ENCODE results near the gene NAT8L.

Gene NAT8L

DNA sequence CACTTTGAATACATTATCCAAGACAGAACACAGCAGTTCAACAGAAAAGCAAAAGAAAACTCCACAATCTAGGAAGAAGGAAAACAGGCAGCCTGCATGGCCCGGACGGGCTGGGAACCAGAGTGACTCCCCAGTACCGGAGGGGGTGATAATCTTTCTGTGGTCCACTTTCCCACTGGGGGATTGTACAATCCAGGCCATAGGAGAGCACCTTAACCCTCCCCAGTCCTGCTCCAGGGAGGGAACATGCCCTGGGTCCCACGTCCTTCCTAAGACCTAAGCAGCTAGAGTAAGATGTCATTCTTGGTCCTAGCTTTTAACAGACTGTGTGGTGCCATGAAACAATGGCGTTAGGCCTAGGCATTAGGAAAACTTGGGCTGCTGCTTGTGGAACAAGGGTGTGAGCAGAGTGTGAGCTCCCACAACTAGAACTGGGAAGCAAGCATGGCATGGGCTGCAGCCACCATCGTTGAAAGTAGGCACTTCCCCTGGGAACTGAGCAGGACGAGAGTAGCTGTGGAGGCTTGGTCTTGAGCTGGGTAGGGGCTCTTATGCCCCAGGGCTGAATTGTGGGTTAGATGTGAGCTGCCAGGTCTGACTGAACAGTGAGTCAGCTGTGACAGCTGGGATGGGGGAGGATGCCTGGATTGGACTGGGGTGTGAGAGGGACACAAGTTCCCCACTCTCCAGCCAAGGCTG is 42.4 kb downstream of the NAT8L start:
- DNase-seq (ENCODE audit: low read depth): no peak
- TF ChIP-seq, protein P1, sequence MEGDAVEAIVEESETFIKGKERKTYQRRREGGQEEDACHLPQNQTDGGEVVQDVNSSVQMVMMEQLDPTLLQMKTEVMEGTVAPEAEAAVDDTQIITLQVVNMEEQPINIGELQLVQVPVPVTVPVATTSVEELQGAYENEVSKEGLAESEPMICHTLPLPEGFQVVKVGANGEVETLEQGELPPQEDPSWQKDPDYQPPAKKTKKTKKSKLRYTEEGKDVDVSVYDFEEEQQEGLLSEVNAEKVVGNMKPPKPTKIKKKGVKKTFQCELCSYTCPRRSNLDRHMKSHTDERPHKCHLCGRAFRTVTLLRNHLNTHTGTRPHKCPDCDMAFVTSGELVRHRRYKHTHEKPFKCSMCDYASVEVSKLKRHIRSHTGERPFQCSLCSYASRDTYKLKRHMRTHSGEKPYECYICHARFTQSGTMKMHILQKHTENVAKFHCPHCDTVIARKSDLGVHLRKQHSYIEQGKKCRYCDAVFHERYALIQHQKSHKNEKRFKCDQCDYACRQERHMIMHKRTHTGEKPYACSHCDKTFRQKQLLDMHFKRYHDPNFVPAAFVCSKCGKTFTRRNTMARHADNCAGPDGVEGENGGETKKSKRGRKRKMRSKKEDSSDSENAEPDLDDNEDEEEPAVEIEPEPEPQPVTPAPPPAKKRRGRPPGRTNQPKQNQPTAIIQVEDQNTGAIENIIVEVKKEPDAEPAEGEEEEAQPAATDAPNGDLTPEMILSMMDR (IDR thresholded peaks at IDR 0.05; ENCODE audit: low read length, missing control alignments): no peak
- no peak overlapping the region for H3K4me3 ChIP-seq (replicated peaks; ENCODE audit: low read depth, low read length)

DNA sequence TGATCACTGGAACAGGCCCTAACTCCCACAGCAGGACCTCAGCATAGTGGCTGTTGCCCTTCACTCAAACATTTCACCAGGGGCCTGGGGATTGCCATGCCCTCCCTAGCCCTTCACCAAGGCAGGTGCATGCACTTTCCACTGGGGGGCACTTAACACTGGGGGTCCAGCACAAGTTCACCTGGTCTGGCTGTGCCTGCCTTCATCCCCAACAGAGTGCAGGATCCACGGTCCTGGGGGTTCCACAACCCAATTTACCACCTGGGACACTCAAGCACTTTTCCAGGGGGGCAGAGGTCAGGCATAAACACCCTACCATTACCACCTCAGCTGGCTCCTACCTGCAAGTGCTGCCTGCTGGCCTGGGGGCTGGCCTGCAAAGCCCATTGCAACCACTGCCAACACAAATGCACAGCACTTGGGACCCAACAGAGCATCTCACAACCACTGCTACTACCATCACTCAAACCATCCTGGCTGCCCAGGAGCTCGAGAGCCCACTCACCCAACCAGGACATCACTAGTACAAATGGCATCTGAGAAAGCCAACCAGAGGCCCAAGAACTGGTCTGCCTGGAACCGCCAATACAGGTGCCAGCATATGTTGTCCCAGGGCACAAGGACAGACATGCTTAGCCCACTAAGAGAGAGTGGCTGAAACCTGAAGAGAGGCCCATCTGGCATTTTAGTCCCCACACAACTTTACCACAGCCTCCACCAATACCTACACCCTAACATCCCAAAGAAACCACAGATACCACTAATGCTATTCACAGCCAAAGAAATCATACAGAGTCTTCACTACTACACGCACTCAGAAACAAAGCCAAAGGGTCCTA is 43.1 kb downstream of the NAT8L start:
- H3K4me3 ChIP-seq (replicated peaks; ENCODE audit: low read depth, low read length): no peak overlapping the region
- no peak for DNase-seq (ENCODE audit: low read depth)
- TF ChIP-seq, protein P1 (IDR thresholded peaks at IDR 0.05; ENCODE audit: low read length, missing control alignments): no peak

DNA sequence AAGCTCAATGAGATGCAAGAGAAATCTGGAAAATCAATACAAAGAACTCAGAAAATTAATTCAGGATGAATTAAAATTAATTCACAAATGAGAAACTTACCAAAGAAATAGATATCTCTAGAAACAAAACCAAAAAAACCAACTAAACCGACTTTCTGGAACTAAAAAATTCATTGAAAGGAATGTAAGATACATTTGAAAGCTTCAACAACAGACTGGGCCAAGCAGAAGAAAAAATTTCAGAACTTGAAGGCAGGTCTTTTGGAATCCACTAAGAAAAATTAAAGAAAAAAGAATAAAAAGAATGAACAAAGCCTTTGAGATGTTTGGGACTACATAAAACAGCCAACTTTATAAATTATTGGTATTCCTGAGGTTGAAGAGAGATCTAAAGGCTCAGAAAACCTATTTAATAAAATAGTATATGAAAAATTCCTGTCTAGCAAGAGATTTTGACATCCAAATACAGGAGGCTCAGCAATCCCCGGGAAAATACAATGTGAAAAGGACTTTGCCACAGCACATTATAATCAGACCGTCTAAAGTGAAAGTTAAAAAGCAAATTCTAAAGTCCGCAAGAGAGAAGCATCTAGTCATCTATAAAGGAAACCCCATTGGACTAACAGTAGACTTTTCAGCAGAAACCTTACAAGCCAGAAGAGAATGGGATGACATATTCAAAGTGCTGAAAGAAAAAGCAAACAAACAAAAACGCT is 44.2 kb downstream of the NAT8L start:
- TF ChIP-seq, protein P1 (IDR thresholded peaks at IDR 0.05; ENCODE audit: low read length, missing control alignments): no peak
- H3K4me3 ChIP-seq (replicated peaks; ENCODE audit: low read depth, low read length): no peak overlapping the region
- DNase-seq (ENCODE audit: low read depth): no peak

DNA sequence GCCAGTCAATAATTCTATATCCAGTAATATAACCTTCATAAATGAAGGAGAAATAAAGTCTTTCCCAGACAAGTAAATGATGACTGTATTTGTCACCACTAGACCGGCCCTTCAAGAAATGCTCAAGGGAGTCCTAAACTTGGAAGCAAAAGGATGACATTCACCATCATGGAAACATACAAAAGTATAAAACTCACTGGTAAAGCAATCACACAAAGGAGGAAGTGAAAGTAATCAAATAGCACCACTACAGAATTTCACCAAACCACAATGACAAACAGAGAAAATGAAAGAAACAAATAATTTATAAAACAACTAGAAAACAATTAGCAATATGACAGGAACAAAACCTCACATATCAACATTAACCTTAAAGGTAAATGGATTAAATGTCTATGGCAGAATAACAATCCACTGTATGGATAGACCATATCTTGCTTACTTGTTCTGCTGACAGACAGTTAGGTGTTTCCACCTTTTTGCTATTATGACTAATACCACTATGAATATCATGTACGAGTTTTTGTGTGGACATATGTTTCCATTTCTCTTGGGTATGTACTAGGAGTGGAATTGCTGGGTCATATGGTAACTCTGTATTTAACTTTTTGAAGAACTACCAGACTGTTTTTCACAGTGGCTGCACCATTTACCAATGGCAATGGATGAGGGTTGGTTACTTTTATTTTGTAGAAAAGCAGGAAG is 44.9 kb downstream of the NAT8L start:
- TF ChIP-seq, protein P1 (IDR thresholded peaks at IDR 0.05; ENCODE audit: low read length, missing control alignments): no peak
- no peak overlapping the region for H3K4me3 ChIP-seq (replicated peaks; ENCODE audit: low read depth, low read length)
- DNase-seq (ENCODE audit: low read depth): no peak

DNA sequence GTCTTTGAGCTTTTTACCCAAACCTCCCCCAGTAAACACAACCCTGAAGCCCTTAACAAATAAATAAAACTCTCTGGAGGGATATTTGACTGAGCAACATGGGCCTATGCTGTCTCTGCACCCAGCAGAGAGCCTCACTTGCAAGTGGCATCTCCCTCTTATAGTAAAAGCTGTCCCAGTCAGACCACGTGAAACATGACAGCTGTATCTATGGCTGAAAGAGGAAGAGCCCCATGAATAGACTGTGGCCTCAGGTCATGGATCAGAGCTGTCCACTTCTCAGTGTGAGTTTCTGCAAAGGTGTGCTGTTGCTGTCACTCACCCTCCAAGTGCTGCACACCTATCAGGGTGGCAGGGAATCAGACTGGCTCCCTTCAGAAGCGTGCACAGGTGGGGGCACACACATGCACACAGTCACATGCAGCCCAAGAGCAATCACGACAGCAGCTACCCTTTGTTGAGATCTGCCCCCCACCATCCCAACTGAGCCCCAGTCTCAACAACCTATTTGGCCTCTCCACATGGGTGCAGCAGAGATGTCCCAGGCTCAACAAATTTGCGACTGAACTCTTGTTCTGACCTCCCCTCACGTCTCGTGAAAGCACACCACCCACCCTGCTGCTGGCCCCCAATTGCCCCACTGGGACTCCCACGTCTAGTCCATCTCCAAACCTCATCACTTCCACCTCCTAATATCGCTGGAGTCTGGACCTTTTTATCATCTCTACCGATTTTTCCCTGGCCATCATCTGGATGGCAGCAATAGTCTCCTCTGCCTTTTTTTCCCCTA is 45.6 kb downstream of the NAT8L start:
- TF ChIP-seq, protein P1 (IDR thresholded peaks at IDR 0.05; ENCODE audit: low read length, missing control alignments): no peak
- no peak overlapping the region for H3K4me3 ChIP-seq (replicated peaks; ENCODE audit: low read depth, low read length)
- no peak for DNase-seq (ENCODE audit: low read depth)

DNA sequence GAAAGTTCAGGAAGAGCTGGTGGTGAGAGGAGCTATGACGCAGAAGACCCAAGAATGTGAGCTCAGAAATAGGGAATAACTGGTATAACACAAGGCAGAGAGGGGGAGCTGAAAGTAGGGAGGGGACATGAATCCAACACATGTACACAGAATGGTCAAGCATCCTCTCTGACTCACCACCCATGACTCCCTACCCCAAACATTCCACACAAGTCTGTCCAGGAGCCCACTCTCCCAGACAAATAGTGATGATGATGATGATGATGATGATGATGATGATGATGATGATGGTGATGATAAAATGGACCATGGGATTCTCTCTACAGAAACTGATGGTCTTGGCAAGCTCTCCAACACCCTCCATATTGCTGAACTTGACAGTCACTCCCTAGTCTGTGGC is 46.4 kb downstream of the NAT8L start:
- TF ChIP-seq, protein P1 (IDR thresholded peaks at IDR 0.05; ENCODE audit: low read length, missing control alignments): no peak
- DNase-seq (ENCODE audit: low read depth): peak; percentile 11
- no peak overlapping the region for H3K4me3 ChIP-seq (replicated peaks; ENCODE audit: low read depth, low read length)
